Skeletal muscle tissue (tissue), 4 donors: Measurements from ENCODE around the gene CREBBP. TPM values are rescaled to one million over a fixed set of nuclear protein-coding genes. Genes with fewer than 3 reads are reported as not detected.
A peak's percentile ranks its signal among the peaks of the same experiment; 100 is the strongest.

ENCODE experiments used
- H3K27ac ChIP-seq: one replicate; pipeline ENCODE4 v1.7.0; 2013; ENCODE audit warnings: mild to moderate bottlenecking, low read depth, low read length, inconsistent platforms
- H3K27me3 ChIP-seq, 3 donors: one replicate each; pipeline ENCODE4 v1.7.0; 2013; ENCODE audit warnings: low read length in 3 of 3; ENCODE audit not compliant: control insufficient read depth in 3 of 3, insufficient read depth in 3 of 3
- H3K36me3 ChIP-seq, 3 donors: one replicate each; pipeline ENCODE4 v1.7.0; 2013; ENCODE audit warnings: low read length in 3 of 3; ENCODE audit not compliant: control insufficient read depth in 3 of 3, insufficient read depth in 3 of 3
- H3K4me1 ChIP-seq, 3 donors: one replicate each; pipeline ENCODE4 v1.7.0; 2013; ENCODE audit warnings: low read length in 3 of 3, mild to moderate bottlenecking in 3 of 3; ENCODE audit not compliant: control insufficient read depth in 3 of 3, insufficient read depth in 3 of 3
- H3K4me3 ChIP-seq, 3 donors: one replicate each; pipeline ENCODE4 v1.7.0; 2013; ENCODE audit warnings: low read length in 3 of 3
- H3K9ac ChIP-seq, 3 donors: one replicate each; pipeline ENCODE4 v1.7.0; 2013; ENCODE audit warnings: low read length in 3 of 3, mild to moderate bottlenecking in 3 of 3, moderate library complexity in 2 of 3, low read depth in 1 of 3
- H3K9me3 ChIP-seq, 3 donors: one replicate each; pipeline ENCODE4 v1.7.0; 2013; ENCODE audit warnings: low read length in 3 of 3; ENCODE audit not compliant: control insufficient read depth in 3 of 3
- total RNA-seq: library from RNA; depleted of rRNA; stranded (reverse); fragments of >200 nt; gene quantifications from one replicate; pipeline ENCODE4 v1.2.3, GENCODE V29; 2014
- donor health status: Osteomylitis.

The CREBBP gene
- total RNA-seq, 1 donor from 2014 or later: 49.6 TPM

DNA sequence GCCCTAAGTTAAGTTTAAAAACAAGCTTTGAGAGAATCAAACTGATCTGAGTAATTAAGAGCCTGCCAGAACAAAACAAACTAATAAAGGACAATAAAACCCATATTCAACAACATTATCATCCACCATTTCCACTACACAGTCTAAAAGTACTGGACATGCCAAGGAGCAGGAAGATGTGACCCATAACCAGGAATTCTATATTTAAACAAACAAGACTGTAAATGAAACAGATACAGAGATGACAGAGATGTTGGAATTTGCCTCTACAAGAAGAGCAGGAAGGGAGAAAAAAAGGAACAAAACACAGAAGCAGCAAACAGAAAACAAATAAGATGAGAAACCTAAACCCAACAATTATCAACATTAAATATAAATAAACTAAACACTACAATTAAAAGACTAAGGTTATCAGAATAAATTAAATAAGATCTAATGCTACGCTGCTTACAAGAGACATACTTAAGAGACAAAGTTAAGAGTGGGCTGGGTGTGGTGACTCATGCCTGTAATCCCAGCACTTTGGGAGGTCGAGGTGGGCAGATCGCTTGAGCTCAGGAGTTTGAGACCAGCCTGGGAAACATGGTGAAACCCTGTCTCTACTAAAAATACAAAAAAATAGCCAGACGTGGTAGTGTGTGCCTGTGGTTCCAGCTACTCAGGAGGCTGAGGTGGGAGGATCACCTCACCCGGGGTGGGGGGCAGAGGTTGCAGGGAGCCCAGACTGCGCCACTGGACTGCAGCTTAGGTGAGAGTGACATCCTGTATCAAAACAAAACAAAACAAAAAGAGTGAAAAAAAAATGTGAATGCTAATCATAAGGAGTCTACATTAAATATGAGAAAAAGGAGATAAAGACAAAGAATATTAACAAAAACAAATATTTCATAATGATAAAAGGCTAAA, 50.6 kb downstream of the CREBBP start:
- Histone ChIP-seq H3K9ac (no peak overlapping the region), H3K27ac (no peak overlapping the region), H3K27me3 (no peaks in the 10 kb centered on the region), H3K4me1 (peaks cover 3 to 15% (median 4%) of the 10 kb centered on the region in 3 donors), H3K36me3 (no peaks in the 10 kb centered on the region), H3K9me3 (no peaks in the 10 kb centered on the region), H3K4me3 (no peak overlapping the region)

DNA sequence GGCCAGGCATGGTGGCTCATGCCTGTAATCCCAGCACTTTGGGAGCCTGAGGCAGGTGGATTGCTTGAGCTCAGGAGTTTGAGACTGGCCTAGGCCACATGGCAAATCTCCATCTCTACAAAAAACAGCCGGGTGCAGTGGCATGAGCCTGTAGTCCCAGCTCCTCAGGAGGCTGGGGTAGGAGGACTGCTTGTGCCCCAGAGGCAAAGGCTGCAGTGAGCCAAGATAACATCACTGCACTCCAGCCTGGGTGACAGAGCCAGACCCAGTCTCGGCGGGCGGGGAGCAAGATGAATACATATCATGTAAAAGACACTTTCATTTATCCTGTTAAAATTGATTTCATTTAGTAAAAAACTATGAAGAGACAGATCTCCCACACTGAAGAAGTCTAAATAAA, 54.6 kb downstream of the CREBBP start:
- peaks cover 33 to 52% (median 37%) of the 10 kb centered on the region in 3 donors for H3K4me1 ChIP-seq
- H3K9ac ChIP-seq: no peak overlapping the region
- H3K9me3 ChIP-seq: no peaks in the 10 kb centered on the region
- H3K27me3 ChIP-seq: no peaks in the 10 kb centered on the region
- H3K4me3 ChIP-seq: no peak overlapping the region
- H3K36me3 ChIP-seq: no peaks in the 10 kb centered on the region
- H3K27ac ChIP-seq: no peak overlapping the region

GRCh38 chr16:3825103-3825502, 55.4 kb downstream of the CREBBP start:
- no peak overlapping the region for H3K27ac ChIP-seq
- H3K27me3 ChIP-seq: no peaks in the 10 kb centered on the region
- no peak overlapping the region for H3K4me3 ChIP-seq
- H3K36me3 ChIP-seq: no peaks in the 10 kb centered on the region
- H3K9me3 ChIP-seq: no peaks in the 10 kb centered on the region
- H3K9ac ChIP-seq: no peak overlapping the region
- H3K4me1 ChIP-seq: peaks cover 41 to 59% (median 46%) of the 10 kb centered on the region in 3 donors

- Histone ChIP-seq H3K4me3 (peak overlapping the region in 1 of 3 donors; percentile 1), H3K4me1 (peaks cover 46 to 66% (median 52%) of the 10 kb centered on the region in 3 donors), H3K9ac (no peak overlapping the region), H3K9me3 (no peaks in the 10 kb centered on the region), H3K27ac (no peak overlapping the region), H3K27me3 (no peaks in the 10 kb centered on the region), H3K36me3 (no peaks in the 10 kb centered on the region)
Measured at GRCh38 chr16:3824121-3824795, 56.3 kb downstream of the CREBBP start.

DNA sequence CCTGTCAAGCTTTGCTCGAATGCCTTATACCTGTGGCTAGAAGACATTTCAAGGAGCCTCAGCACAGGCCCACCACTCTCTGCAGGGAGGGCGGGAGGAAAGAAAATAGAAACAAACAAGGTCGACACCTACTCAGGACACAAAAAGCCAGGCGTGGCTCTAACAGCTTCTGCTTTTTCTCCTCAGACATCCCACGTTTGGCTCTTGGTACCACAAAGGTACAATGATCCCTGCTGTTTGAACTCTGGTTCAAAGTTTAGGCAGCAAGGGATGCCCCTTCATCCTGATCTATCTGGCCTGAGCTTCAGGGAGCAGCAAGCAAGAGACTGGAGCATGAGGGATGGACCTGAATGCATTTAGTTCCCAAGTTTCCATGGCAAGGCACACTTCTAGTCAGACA, 57.1 kb downstream of the CREBBP start:
- Histone ChIP-seq H3K27ac (no peak overlapping the region), H3K9me3 (no peaks in the 10 kb centered on the region), H3K36me3 (no peaks in the 10 kb centered on the region), H3K4me1 (peaks cover 50 to 70% (median 59%) of the 10 kb centered on the region in 3 donors), H3K9ac (no peak overlapping the region), H3K27me3 (no peaks in the 10 kb centered on the region), H3K4me3 (peak overlapping the region in 1 of 3 donors; percentile 1)

- Histone ChIP-seq H3K27ac (no peak overlapping the region), H3K9ac (no peak overlapping the region), H3K4me3 (no peak overlapping the region), H3K4me1 (peaks cover 53 to 73% (median 65%) of the 10 kb centered on the region in 3 donors), H3K27me3 (no peaks in the 10 kb centered on the region), H3K36me3 (no peaks in the 10 kb centered on the region), H3K9me3 (no peaks in the 10 kb centered on the region)
Measured at GRCh38 chr16:3822366-3823045, 58.0 kb downstream of the CREBBP start.

DNA sequence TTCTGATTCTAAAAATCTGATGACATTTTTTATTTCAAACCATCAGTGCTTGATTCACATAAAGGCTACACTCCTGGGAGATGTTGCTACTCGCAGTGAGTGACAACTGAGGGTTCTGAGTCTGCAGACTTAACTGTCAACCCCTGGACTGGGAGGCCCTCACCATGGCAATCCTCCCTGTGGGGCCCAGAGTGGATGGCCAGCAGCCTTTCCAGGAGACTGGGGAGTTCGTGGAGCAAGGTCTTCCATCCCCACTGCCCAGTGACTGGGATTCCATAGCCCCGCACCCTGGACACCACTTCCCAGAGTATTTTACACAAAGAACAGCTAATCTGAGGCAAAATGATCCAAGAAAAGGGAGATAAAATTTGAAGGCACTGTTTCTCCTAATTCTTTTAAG, 59.3 kb downstream of the CREBBP start:
- Histone ChIP-seq H3K36me3 (no peaks in the 10 kb centered on the region), H3K27me3 (no peaks in the 10 kb centered on the region), H3K9ac (no peak overlapping the region), H3K27ac (no peak overlapping the region), H3K4me3 (no peak overlapping the region), H3K9me3 (no peaks in the 10 kb centered on the region), H3K4me1 (peaks cover 64 to 81% (median 71%) of the 10 kb centered on the region in 3 donors)

GRCh38 chr16:3819746-3820724, 60.5 kb downstream of the CREBBP start:
- Histone ChIP-seq H3K9ac (no peak overlapping the region), H3K4me3 (peak overlapping the region in 2 of 3 donors; percentile 23 to 33)

DNA sequence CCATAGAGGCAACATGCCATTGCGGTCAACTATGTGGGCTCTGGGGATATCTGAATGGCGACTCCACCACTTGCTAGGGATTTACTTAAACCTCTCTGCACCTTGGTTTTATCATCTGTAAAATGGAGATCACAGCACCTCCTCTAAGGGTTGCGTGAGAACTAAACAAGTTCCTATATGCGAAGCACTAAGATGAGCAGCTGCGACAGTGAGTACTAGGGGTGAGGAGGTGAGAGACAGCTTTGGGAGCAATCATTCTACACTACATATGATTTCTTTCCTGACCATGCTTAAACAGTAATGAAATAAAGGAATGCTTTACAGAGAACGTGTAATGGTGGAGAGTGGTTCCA, 61.4 kb downstream of the CREBBP start:
- Histone ChIP-seq H3K9ac (no peak overlapping the region), H3K4me1 (peaks cover 68 to 73% (median 70%) of the 10 kb centered on the region in 3 donors), H3K27me3 (no peaks in the 10 kb centered on the region), H3K36me3 (no peaks in the 10 kb centered on the region), H3K27ac (no peak overlapping the region), H3K9me3 (no peaks in the 10 kb centered on the region), H3K4me3 (no peak overlapping the region)

More at GRCh38 chr16:3819746-3820724, 60.5 kb downstream of the CREBBP start:
- peak overlapping the region; percentile 33 for H3K27ac ChIP-seq
- H3K9me3 ChIP-seq: no peaks in the 10 kb centered on the region
- peaks cover 67 to 77% (median 71%) of the 10 kb centered on the region in 3 donors for H3K4me1 ChIP-seq
- H3K36me3 ChIP-seq: no peaks in the 10 kb centered on the region
- H3K27me3 ChIP-seq: no peaks in the 10 kb centered on the region
